ENCODE results near the gene OR52N4.

- TF ChIP-seq, protein P1, sequence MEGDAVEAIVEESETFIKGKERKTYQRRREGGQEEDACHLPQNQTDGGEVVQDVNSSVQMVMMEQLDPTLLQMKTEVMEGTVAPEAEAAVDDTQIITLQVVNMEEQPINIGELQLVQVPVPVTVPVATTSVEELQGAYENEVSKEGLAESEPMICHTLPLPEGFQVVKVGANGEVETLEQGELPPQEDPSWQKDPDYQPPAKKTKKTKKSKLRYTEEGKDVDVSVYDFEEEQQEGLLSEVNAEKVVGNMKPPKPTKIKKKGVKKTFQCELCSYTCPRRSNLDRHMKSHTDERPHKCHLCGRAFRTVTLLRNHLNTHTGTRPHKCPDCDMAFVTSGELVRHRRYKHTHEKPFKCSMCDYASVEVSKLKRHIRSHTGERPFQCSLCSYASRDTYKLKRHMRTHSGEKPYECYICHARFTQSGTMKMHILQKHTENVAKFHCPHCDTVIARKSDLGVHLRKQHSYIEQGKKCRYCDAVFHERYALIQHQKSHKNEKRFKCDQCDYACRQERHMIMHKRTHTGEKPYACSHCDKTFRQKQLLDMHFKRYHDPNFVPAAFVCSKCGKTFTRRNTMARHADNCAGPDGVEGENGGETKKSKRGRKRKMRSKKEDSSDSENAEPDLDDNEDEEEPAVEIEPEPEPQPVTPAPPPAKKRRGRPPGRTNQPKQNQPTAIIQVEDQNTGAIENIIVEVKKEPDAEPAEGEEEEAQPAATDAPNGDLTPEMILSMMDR (IDR thresholded peaks at IDR 0.05): no peak
- TF ChIP-seq POLR2AphosphoS5 (IDR thresholded peaks at IDR 0.05): no peak
These were observed 31.4 kb upstream of the OR52N4 start for GRCh38 chr11:5722622-5723021.
